Stimulated activated CD4-positive, alpha-beta T cell treated with anti-CD3 and anti-CD28 coated beads, Interleukin-1b, Interleukin-23, amount 100 ng/mL, for 48 hours (primary cell): Measurements from ENCODE around the gene MTOR.
"Not testable (repeated sequence)": the region's sequence is repeated elsewhere in the genome, so short reads cannot be mapped to it uniquely, and the experiment has no call there.

Source experiments
- DNase-seq: peaks from one replicate; pipeline ENCODE4 v3.0.0-alpha.2; 2020

Gene MTOR

DNA sequence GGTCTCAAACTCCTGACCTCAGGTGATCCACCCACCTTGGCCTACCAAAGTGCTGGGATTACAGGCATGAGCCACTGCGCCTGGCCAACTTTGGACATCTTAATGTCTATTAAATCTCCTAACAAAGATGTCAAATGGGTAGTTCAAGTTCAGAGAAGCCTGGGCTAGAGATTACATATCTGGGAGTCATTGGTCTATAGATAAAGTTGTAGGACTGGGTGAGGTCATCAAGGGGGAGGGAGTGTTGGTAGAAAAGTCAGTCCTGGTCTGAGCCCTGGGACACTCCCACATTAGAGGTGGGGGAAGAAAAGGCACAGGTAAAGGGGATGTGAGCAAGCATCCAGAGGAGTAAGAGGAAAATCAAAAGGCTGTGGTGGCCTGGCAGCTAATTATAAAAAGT, 17.3 kb upstream of the MTOR start:
- DNase-seq: no peak

DNA sequence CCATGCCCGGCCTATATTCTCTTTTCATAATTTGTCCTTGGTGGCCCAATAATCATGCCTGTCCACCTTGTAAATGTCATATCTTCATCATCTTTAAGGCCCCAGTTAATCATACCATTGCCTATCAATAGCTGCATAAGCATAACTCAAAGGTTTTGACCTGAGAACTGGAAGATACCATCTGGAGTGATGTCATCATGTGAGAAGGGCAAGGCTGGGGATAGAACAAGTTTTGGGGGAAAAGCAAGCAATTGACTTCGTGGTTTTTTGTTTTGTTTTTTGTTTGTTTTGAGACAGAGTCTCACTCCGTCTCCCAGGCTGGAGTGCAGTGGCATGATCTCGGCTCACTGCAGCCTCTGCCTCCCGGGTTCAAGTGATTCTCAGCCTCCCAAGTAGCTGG, 16.8 kb upstream of the MTOR start:
- no peak for DNase-seq

DNA sequence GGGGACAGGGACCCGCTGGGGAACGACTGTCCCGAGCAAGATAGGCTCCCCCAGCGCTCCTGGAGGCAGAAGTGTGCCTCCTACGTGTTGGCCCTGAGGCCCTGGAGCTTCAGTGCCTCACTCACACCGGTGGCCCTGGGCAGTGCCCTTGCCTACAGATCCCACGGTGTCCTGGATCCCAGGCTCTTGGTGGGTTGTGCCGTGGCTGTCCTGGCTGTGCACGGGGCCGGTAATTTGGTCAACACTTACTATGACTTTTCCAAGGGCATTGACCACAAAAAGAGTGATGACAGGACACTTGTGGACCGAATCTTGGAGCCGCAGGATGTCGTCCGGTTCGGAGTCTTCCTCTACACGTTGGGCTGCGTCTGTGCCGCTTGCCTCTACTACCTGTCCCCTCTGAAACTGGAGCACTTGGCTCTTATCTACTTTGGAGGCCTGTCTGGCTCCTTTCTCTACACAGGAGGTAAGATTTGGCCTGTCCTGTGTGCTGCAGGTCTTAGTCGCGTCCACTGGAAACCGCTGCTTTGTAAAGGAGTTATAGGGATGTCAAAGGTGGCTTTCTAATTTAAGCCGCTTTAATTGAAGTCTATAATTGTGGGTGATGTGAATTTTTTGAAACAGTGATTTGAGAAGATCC, 11.4 kb upstream of the MTOR start:
- DNase-seq: no peak

DNA sequence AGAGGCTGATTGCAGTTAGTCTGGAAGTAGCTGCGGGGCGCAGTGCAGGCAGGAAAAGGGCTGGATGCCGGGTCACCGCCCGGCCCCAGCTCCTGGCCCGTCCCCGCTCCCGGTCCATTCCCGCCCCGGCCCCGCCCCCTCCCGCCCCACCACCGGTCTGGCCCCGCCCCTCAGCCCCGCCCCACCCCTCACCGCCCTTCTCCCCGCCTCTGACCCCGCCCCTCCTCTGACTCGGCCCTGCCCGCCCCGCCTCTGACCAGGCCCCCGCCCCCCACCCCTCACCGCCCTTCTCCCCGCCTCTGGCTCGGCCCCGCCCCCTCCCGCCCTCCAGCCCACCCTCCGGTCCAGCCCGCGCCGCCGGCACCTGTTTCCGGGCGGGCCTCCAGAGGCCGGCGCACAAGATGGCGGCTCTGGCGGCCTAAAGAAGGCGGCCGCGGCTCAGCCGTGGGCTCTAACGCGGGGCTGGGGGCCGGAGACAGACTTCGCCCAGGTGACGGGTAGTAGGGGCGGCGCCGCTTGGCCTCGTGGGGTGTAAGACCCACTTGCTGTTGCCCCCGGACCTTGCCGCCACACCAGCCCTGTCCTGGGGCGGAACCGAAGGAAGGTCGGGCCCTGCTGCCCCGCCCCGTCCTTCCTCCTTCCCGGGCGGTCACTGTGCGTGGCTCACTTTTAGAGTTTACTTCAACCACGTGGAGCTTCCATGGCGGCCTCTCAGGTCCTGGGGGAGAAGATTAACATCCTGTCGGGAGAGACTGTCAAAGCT, 10.7 kb upstream of the MTOR start, which contains the start of gene UBIAD1:
UBIAD1 (plus strand) TSS at position 367 of the 763 bp plus-strand sequence; CDS start at position 701, 334 bp downstream.
- DNase-seq: peak; percentile 86

DNA sequence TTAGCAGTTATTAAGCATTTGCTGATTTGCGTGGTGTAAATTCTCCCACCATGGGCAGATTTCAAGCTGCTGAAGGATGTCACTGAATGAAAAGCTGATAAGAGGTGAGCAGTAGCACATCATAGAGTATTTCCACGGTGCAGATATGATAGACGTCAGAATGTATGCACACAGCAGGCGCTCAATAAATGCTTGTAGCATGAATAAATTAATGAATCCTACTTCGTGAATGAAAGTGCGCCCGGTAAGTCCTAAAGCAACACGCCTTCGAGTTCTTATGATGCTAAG, 10.1 kb upstream of the MTOR start:
- no peak for DNase-seq

DNA sequence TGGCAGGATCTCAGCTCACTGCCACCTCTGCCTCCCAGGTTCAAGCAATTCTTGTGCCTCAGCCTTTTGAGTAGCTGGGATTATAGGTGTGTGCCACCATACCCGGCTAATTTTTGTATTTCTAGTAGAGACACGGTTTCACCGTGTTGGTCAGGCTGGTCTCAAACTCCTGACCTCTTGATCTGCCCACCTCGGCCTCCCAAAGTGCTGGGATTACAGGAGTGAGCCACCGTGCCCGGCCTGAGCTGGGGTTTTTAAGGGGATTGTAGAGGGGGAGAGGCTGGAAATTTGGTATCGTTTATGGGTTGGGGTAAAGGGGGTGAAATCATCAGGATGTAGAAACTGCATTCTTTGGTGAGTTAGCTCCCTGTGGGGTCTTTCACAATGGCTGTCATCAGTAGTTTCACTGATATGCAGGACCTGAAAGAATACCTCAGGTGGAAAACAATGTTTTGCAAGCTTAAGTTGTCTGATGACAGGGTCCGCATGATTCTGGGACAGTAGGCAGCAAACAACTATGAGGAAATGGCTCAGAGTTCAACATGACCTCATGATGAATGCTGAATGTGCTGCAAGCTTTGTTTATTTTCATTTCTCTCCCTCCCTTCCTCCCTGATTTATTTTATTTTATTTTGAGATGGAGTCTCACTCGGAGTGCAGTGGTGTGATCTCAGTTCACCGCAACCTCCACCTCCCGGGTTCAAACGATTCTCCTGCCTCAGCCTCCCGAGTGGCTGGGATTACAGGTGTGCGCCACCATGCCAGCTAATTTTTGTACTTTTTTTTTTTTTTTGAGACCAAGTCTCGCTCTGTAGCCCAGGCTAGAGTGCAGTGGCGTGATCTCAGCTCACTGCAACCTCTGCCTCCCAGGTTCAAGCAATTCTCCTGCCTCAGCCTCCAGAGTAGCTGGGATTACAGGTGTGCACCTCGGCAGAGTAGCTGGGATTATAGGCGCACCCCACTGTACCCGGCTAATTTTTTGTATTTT, 5.3 kb upstream of the MTOR start:
- DNase-seq: not testable (repeated sequence)

DNA sequence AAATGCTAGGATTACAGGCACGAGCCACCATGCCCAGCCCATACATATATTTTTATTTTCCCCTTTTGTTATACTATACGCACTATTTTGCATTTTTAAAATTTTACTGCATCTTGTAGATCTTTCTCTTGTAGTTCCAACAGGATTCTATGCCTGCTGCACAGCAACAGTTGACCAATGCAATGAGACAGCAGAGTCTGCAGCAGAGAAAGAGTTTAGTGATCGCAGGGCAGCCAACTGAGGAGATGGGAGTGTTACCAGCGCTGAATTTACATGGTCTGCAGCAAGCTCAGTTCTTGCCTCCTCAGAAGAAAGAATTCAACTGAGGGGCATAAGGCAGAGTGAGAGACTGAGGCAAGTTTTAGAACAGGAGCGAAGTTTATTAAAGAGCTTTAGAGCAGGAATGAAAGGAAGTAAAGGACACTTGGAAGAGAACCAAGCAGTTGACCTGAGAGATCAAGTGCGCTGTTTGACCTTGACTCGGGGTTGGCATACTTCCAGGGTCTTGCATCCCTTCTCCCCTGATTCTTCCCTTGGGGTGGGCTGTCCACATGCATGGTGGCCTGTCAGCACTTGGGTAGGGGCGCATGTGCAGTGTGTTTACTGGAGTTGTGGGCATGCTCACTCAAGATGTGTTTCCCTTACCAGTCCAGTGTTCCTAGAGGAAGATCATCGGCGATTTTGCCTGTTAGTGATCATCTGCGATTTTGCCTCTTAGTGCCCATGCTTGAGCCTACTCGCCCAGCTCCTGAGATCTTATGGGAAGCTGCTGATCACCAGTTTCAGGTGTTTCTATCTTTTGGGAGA, 4.1 kb upstream of the MTOR start:
- DNase-seq: no peak

DNA sequence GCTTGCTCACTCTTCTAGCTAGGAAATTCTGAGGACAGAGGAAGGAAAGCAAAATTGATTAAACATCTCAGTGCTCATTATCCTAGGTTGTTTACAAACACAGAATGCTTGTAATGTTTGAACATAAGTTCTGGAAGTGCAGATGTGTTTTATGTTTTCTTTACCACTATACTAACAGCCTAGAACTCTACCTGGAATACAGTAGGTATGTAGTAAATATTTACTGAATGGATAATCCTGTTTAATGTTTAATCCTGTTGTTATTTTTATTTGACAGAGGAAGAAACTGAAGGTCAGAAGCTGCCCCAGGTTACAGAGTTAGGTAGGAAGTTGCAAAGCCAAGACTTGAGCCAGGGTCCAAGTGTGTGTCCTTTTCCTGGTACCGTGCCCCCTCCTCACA, 6.1 kb downstream of the MTOR start:
- DNase-seq: no peak

DNA sequence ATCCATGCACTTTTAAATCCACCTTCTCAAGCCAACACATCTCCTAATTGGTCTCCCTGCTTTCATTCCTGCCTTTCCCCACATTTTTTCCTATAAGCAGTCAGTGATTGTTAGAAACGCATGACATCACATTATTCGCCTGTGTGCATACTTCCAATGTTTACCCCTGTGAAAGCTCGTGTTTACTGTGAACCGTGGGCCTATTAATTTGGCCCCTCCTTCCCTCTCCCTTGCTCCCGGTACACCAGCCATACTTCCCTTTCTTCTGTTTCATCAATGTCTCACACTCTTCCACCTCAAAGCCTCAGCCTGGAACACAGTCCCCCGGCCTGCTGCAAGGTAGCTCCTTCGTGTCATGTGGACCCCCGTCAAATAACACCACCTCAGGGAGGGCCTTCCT, 9.1 kb downstream of the MTOR start:
- DNase-seq: no peak

DNA sequence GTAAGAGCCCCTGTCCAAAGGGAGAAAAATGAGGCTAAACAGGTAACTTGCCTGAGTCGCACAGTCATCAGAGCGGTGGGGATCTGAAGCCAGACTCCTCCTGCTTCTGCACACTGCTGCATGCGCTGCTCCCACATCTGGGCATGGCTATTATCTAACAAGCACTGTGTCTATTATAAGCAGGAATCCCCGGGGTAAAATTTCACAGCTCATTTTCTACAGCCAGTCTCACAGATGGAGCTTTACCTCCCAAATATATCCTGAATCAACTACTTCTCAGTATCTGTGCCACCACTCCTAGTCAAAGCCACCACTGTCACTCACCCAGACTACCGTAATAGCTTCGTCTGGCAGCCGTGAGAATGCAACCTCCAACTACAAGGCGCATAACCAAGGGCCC, 9.8 kb downstream of the MTOR start:
- no peak for DNase-seq

DNA sequence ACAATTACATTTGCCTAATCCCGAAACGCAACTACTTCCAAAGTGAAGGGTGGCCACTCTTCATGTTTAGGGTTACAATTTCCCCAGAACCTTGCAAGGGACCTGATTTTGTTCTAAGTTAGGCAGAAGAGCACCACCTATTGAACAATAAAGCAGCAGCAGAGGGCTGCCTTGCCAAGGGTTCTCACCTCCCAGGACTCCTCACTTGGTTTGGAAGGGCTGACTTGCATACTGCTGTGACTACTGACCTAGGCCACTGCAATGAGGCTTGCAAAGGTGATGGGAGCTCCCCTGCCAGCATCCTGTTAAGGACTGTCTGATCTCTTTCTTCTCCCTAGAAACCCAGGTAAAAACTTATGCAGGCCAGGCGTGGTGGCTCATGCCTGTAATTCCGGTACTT, 14.2 kb downstream of the MTOR start:
- no peak for DNase-seq

DNA sequence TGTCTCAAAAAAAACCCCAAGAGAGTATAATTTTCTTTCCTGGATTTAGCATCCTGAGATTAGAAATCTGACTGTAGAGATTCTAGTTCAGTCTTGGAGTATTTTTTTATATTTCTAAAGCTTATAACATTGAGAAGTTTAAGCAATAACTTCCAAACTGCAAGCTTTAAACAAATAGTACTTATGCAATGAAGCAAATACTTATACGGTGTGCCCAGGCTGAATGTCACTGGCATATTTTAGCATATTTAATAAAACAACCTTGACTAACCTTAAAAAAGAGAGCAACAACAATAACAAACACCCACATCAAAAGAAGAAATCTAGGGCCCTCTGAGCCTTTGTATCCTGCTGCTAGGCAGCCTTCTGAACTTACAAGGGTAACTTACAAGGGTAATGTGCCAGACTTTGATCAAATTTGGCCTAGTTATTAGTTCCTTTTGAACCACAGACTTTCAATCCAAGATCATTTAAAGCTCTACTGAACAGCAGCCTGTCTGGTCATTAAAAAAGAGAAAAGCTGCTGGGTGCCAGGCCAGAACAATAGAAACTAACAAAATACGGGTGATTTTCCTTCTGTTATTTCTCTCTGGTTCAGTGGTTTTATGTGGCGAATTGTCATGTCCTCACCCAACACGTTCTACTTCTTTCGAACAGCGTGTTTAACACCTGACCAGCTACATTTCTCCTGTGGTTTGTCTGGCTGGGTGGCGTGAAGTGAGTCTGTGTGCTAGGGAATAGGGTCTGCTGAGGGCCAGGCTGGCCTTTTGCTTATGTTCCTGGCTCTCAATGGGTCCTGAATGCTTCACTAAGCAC, 16.2 kb downstream of the MTOR start:
- no peak for DNase-seq

DNA sequence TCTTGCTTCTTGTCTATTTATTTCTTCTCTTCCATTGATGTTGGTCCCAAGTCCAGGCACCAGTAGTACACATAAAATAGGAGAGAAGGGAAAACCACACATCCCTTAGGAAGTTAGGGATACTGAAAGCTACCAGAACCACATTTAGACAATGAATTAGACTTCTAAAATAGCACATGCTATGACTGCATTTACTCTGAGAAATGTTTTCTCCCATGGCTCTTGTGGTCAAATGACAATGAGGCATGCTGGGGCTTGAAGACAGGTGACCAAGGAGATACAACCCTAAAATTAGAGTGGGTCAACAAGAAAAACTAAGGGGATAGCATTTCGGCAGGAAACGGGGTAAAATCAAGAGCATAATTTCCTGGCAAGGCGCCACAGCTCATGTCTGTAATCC, 17.1 kb downstream of the MTOR start:
- no peak for DNase-seq

DNA sequence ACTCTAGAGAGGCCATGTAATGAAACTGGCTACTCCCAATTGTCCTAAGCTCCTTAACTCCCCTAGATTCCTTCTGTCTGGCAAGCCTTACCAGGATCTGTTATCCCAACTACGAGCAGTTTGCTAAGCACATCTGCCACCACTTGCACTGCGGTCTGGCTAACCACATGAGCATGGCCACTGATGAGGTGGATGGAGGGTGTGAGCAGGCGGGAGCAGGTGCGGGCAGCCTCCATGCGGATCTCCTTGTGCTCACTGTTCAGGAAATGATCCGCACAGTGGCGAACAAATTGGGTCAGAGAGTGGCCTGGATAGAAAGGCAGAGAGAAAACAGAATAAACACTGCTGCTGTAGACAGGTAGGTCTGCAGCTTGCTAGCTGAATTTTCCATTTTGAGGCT, 24.0 kb downstream of the MTOR start:
- DNase-seq: no peak

DNA sequence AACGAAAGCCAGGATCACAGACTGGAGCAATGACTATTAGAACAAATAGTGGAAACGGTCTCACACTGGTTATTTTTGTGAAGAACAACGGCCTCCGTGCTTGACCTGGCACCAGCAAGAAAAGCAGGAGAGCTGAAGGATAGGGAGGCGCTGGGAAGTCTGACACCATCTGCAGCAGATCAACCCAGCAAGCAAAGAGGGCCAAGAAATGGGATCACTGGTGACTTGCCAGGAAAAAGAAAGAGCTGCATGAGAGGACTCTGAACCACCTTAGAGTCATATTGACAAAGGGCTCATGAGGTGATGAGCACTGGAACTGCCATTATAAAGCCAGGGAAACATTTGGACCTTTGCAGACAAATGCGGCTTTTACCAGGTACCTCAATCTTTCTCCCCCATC, 25.0 kb downstream of the MTOR start:
- no peak for DNase-seq

DNA sequence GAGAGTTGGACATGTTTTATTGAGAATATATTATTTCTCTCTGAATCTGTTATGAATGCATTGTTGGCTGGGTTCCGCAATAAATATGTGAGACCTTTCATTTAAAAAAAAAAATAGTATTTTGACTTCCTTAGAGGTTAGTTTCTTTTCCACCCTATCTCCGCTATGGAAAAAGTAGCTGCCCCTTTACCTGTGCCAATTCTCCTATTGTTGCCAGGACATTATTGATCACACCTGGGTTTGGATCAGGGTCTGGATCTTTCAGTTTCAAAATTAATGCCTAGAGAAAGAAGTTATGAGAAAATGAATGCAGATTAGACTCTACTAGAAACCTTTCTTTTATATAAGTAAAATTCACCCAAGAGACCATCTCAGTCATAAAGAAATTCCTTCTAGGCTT, 29.1 kb downstream of the MTOR start:
- no peak for DNase-seq

DNA sequence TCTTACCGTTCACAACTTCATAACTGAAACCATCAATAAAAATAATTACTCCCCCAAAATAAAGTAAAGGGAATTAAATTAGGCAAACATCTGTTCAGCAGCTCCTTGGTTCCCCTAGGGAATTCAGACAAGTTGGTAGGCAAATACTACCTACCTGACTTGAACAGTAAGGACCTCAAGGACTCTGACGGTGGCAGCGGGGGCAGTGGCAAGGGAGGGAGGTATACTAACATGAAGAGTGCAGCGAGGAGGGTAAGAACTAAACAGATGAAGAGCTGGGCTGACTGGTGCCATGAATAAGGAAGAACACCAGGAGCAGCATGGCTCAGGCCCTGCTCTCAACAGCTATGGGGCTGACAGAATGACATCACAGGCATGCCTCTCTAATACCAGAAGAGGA, 33.1 kb downstream of the MTOR start:
- no peak for DNase-seq

DNA sequence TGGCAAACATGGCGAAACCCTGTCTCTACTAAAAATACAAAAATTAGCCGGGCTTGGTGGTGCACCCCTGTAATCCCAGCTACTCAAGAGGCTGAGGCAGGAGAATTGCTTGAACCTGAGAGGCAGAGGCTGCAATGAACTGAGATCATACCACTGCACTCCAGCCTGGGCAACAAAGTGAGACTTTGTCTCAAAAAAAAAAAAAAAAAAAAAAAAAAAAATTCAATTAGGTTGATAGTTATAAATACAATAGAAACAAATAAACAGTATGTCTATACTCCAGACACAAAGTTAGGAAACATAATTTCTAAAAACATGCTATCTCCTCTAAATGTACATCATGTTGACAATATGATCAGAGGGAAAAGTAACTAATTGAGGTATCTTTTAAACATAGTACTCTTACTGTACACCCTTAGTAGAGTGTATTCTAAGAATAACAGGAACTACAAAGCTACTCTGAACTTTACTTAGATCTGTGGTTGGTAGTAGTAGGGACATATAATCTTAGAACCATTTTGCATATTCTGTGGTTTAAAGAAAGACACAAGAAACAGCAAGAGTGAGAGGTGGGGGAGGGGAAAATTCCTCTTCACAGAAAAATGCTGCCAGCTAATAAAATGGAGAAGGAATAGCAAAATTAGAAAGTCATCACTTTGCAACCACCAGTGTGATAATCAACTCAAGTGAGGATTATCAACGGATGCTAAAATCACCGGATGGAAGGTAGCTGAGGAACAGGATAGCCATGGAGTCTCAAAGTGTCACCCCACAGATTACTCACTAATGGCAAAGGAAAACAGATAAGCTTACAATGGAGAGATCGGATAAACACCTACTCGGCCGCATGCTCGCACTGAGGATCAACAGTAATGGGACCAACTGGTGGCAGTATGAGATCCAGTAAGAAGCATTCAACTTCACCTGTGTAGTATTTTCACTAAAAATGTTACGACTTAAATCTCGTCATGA, 35.0 kb downstream of the MTOR start:
- no peak for DNase-seq

DNA sequence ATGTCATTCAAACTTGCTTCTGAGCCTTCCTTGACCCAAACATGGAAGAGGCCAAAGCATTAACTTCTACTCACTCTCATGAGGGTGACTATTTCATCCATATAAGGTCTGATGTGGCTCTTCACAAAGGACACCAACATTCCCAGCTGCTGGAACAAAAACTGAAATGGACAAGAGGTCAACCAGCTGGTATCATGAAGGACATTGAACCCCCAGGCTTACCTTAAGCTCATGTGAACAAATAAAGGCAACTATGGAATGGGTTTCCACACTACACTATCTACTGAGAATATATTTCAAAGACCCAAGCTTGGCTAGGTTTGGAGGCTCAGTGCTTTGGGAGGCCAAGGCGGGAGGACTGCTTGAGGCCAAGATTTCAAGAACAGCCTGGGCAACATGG, 46.3 kb downstream of the MTOR start:
- no peak for DNase-seq

DNA sequence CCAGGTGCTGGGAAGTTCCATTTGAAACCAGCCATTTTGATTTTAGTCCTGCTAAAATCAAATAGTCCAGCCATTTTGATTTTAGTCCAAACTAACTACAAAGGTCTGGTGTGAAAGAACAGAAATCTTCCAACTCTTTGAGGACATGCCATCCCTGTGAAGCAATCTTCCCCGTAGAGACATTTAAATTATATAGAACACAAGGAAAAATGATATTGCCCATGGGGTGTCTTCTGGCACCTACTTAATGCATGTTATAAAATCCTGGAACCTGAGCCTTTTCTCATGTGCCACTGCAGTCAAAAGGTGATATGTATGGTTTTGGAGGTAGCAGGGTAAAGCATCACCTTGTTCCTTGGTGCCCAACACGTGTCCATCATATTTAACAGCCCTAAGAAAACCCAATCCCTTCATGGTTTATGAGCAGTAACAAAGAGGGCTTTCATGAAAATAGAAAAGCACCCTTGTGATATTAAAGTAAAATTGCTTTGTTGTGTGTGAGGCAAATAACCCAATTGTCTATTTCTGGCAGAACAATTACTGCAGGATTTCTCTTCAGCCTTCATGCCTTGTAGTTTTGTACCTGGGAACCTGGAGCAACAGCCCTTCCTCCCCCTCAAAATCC, 46.9 kb downstream of the MTOR start:
- DNase-seq: no peak
